PFSK-1 (cell line): ENCODE measurements around the gene UNC93A.

Source experiments
- POLR2AphosphoS5 ChIP-seq: IDR thresholded peaks from 2 replicates; pipeline ENCODE4 v1.6.1; 2012; ENCODE audit warnings: low read depth, mild to moderate bottlenecking, control low read depth, low read length, moderate library complexity
- REST ChIP-seq, 2 experiments: IDR thresholded peaks; 2 replicates each; pipeline versions ENCODE4 v1.6.1 to v1.8.0; 2011 to 2012; ENCODE audit warnings: low read depth in 2 of 2, low read length in 2 of 2, control low read depth in 1 of 2, inconsistent platforms in 1 of 2, mild to moderate bottlenecking in 1 of 2, moderate library complexity in 1 of 2; ENCODE audit not compliant: insufficient read depth in 1 of 2
- TAF1 ChIP-seq: IDR thresholded peaks from 2 replicates; pipeline ENCODE4 v1.6.1; 2012; ENCODE audit warnings: low read length, control low read depth, borderline replicate concordance; ENCODE audit not compliant: insufficient read depth

- TF ChIP-seq REST (IDR thresholded peaks at IDR 0.05; ENCODE audit: insufficient read depth in 1 of 2, low read depth in 2 of 2, low read length in 2 of 2) (no peak), POLR2AphosphoS5 (no peak), TAF1 (no peak)
Measured at GRCh38 chr6:167338541-167339117, 47.5 kb downstream of the UNC93A start.
